Panc1 (cell line): Measurements from ENCODE around the gene PEDS1. TPM values are rescaled to one million over a fixed set of nuclear protein-coding genes. Genes with fewer than 3 reads are reported as not detected.

Experiments used
- ATAC-seq: fragments of 200-7000 bp; cut with Tn5 transposase; 2 replicates; pipeline ENCODE4 v1.9.1; 2020; ENCODE audit warnings: mild to moderate bottlenecking, moderate library complexity
- BruUV-seq: library from RNA; stranded (reverse); fragments of 400-500 nt; replicated peaks from 2 replicates; lab custom pipeline; 2021; lab: Mats Ljungman, UMichigan
- CTCF ChIA-PET: fragments of 300-600 bp; sonication (Branson Sonifier 250); formaldehyde crosslinking; loops from one replicate; lab custom pipeline; 2022; ENCODE audit warnings: antibody characterized with exemption; lab: Charles Lee
- POLR2A ChIA-PET: fragments of 300-600 bp; sonication (Branson Sonifier 250); formaldehyde crosslinking; loops from one replicate; lab custom pipeline; 2022; ENCODE audit warnings: antibody characterized with exemption; lab: Charles Lee
- DNase-seq: peaks from one replicate; pipeline ENCODE4 v3.0.0-alpha.2; 2010; ENCODE audit warnings: low read depth, low spot score
- H3K27ac ChIP-seq: 2 replicates; pipeline ENCODE4 v1.5.1; 2011; ENCODE audit warnings: mild to moderate bottlenecking, low read length, inconsistent platforms
- H3K27me3 ChIP-seq: fragments of 200-500 bp; sonication (Bioruptor generic); 2 replicates; pipeline ENCODE4 v1.6.0; 2014; ENCODE audit warnings: low read length, inconsistent platforms; ENCODE audit not compliant: control insufficient read depth, insufficient read depth
- H3K36me3 ChIP-seq: fragments of 200-500 bp; sonication (Bioruptor generic); 2 replicates; pipeline ENCODE4 v1.5.1; 2014; ENCODE audit warnings: inconsistent platforms, mild to moderate bottlenecking, low read length, moderate library complexity; ENCODE audit not compliant: control insufficient read depth, insufficient read depth
- H3K4me1 ChIP-seq: 2 replicates; pipeline ENCODE4 v1.5.1; 2011; ENCODE audit warnings: inconsistent platforms, mild to moderate bottlenecking, low read length, moderate library complexity; ENCODE audit not compliant: control insufficient read depth, insufficient read depth
- H3K4me3 ChIP-seq, 2 experiments: 2 replicates each; pipeline ENCODE4 v1.5.1; 2011 to 2012; ENCODE audit warnings: low read depth in 2 of 2, low read length in 2 of 2, mild to moderate bottlenecking in 2 of 2, inconsistent platforms in 1 of 2, moderate library complexity in 1 of 2
- H3K9me3 ChIP-seq: fragments of 200-500 bp; sonication (Bioruptor generic); 2 replicates; pipeline ENCODE4 v1.5.1; 2014; ENCODE audit warnings: low read depth, mild to moderate bottlenecking, inconsistent platforms, low read length, moderate library complexity; ENCODE audit not compliant: control insufficient read depth, insufficient read depth
- POLR2AphosphoS5 ChIP-seq: IDR thresholded peaks from 2 replicates; pipeline ENCODE4 v1.6.1; 2012; ENCODE audit warnings: mild to moderate bottlenecking, low read depth, low read length, moderate library complexity
- SIN3A ChIP-seq: IDR thresholded peaks from 2 replicates; pipeline ENCODE4 v1.6.1; 2012; ENCODE audit warnings: low read depth, mild to moderate bottlenecking, low read length, moderate library complexity, borderline replicate concordance; ENCODE audit not compliant: insufficient read depth
- TCF7L2 ChIP-seq: IDR thresholded peaks from 2 replicates; pipeline ENCODE4 v1.6.1; 2011; ENCODE audit warnings: mild to moderate bottlenecking, low read depth, low read length, inconsistent platforms
- in situ Hi-C: cut with HindIII; loops from 2 replicates; pipeline ENCODE4 v1.10.0; 2016; ENCODE audit warnings: low sequenced_read_pairs, low pct_unique_long_range_greater_than_20kb
- intact Hi-C: fragments of 100-400 bp; cut with micrococcal nuclease; formaldehyde crosslinking; loops from one replicate; pipeline ENCODE4 v1.10.0; 2022; ENCODE audit not compliant: unreplicated experiment
- total RNA-seq: library from RNA; stranded (reverse); gene quantifications from one replicate; pipeline ENCODE4 v1.2.1, GENCODE V29; 2021; ENCODE audit not compliant: unreplicated experiment
- TF ChIP-seq, protein P1 (sequence below): fragments of 450-650 bp; IDR thresholded peaks from 2 replicates; pipeline ENCODE4 v1.5.1; 2017; ENCODE audit warnings: mild to moderate bottlenecking
- TF ChIP-seq, protein P2 (sequence below), 2 experiments: IDR thresholded peaks; 2 replicates each; pipeline ENCODE4 v1.6.1; 2011 to 2012; ENCODE audit warnings: low read depth in 2 of 2, control low read depth in 1 of 2, low read length in 1 of 2, mild to moderate bottlenecking in 1 of 2, moderate library complexity in 1 of 2; ENCODE audit not compliant: insufficient read depth in 1 of 2

PEDS1 gene
- total RNA-seq, 1 experiment from 2014 or later, result 88.9 TPM

DNA sequence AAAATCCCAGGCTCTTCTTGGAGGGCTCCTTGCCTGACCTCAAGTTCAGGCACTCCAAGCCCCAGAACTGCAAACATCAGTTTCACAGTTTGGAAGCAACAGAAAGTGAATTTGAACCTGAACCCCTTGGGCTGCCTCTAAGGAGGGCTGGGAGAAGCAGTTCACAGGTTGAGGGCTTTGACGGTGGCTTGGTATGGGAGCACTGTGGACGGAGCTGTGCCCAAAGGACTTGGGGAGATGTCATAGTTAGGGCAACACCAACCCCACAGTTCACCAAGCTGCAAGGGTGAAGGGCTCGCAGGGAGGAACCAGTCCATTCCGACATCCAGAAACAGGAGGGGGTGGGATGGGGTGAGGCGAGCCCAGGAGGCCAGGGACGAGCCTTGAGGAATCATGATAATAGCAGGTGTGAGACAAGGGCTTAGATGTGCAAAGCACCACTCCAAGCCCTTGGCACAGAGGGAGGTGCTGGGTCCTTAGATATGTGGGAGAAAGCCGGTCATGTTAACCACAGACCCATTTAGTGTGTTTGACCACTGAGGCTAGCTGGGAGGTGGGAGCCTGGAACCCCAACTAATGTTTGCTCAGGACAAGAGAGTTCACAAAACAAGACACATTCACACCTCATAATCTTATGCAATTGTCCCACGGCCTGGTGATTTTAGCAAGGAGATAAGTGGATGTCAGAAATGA lies 41.5 kb upstream of the PEDS1 start:
- BruUV-seq, result no TSS peak
- Histone ChIP-seq H3K9me3 (no peaks in the 10 kb centered on the region), H3K27me3 (no peaks in the 10 kb centered on the region), H3K4me1 (peaks cover 30% of the 10 kb centered on the region), H3K36me3 (peaks cover 2% of the 10 kb centered on the region; the same call in 1 of the 2 replicates), H3K27ac (peak overlapping the region; percentile 97), H3K4me3 (peak overlapping the region; percentile 89 to 97; a peak in 3 of 4 replicates)
- in situ Hi-C loops (no loop called here), intact Hi-C loops (no loop called here)
- ChIA-PET CTCF (interaction anchor here (0.5 kb wide), 1 partner anchor 187 kb away, joined by 4 read pairs; no protein-coding TSS in a partner anchor), POLR2A (no interaction called here)
- no peak for ATAC-seq
- no peak for DNase-seq
- TF ChIP-seq POLR2AphosphoS5 (peak; percentile 52; the same call in 1 of the 2 replicates), TCF7L2 (no peak)

DNA sequence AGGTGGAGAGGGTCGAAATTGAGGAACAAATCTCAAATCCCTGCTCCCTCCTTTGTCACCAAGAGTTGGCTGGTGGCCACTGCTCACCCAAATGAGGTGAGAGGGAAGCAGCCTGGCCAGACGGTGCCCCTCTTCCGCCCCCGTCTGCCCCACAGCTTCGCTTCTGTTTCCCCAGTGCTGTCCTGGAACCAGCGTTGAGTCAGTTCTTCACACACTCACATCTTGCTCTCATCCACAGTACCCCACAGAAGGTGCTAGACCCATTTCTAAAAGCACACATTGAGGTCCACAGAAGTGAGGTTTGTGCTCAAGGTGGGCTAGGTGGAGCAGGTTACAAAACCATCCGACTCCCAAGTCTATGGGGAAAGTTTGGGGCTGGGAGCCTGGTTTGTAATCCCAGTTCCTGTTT lies 40.9 kb upstream of the PEDS1 start:
- H3K9me3 ChIP-seq, result no peaks in the 10 kb centered on the region
- TF ChIP-seq TCF7L2, result no peak
- TF ChIP-seq POLR2AphosphoS5, result no peak
- TF ChIP-seq, protein P1, sequence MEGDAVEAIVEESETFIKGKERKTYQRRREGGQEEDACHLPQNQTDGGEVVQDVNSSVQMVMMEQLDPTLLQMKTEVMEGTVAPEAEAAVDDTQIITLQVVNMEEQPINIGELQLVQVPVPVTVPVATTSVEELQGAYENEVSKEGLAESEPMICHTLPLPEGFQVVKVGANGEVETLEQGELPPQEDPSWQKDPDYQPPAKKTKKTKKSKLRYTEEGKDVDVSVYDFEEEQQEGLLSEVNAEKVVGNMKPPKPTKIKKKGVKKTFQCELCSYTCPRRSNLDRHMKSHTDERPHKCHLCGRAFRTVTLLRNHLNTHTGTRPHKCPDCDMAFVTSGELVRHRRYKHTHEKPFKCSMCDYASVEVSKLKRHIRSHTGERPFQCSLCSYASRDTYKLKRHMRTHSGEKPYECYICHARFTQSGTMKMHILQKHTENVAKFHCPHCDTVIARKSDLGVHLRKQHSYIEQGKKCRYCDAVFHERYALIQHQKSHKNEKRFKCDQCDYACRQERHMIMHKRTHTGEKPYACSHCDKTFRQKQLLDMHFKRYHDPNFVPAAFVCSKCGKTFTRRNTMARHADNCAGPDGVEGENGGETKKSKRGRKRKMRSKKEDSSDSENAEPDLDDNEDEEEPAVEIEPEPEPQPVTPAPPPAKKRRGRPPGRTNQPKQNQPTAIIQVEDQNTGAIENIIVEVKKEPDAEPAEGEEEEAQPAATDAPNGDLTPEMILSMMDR, result no peak
- TF ChIP-seq, protein P2, sequence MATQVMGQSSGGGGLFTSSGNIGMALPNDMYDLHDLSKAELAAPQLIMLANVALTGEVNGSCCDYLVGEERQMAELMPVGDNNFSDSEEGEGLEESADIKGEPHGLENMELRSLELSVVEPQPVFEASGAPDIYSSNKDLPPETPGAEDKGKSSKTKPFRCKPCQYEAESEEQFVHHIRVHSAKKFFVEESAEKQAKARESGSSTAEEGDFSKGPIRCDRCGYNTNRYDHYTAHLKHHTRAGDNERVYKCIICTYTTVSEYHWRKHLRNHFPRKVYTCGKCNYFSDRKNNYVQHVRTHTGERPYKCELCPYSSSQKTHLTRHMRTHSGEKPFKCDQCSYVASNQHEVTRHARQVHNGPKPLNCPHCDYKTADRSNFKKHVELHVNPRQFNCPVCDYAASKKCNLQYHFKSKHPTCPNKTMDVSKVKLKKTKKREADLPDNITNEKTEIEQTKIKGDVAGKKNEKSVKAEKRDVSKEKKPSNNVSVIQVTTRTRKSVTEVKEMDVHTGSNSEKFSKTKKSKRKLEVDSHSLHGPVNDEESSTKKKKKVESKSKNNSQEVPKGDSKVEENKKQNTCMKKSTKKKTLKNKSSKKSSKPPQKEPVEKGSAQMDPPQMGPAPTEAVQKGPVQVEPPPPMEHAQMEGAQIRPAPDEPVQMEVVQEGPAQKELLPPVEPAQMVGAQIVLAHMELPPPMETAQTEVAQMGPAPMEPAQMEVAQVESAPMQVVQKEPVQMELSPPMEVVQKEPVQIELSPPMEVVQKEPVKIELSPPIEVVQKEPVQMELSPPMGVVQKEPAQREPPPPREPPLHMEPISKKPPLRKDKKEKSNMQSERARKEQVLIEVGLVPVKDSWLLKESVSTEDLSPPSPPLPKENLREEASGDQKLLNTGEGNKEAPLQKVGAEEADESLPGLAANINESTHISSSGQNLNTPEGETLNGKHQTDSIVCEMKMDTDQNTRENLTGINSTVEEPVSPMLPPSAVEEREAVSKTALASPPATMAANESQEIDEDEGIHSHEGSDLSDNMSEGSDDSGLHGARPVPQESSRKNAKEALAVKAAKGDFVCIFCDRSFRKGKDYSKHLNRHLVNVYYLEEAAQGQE (IDR thresholded peaks at IDR 0.05; ENCODE audit: insufficient read depth in 1 of 2, low read depth in 2 of 2, low read length in 1 of 2), result 0 out of 4 replicates have a peak, but pooled peaks of 1 of the 2 experiments have one; percentile 5
- TF ChIP-seq SIN3A, result no peak
- H3K36me3 ChIP-seq, result peaks cover 2% of the 10 kb centered on the region; the same call in 1 of the 2 replicates
- CTCF ChIA-PET, result interaction anchor here (0.5 kb wide), 1 partner anchor 187 kb away, joined by 4 read pairs; no protein-coding TSS in a partner anchor
- H3K4me3 ChIP-seq, result peak overlapping the region; percentile 89 to 97
- POLR2A ChIA-PET, result no interaction called here
- peak overlapping the region; percentile 97 for H3K27ac ChIP-seq
- DNase-seq, result no peak
- no peak for ATAC-seq
- intact Hi-C loops, result no loop called here
- H3K27me3 ChIP-seq, result no peaks in the 10 kb centered on the region
- H3K4me1 ChIP-seq, result peaks cover 36% of the 10 kb centered on the region
- in situ Hi-C loops, result no loop called here
- no TSS peak for BruUV-seq
